ENCODE measurements around the gene ITGB4. TPM values are rescaled to one million over a fixed set of nuclear protein-coding genes. Genes with fewer than 3 reads are reported as not detected.

Gene ITGB4
- total RNA-seq, 2 experiments from 2014 or later: 0.81 to 1.3 TPM

- no peaks in the 10 kb centered on the region for H3K27me3 ChIP-seq (ENCODE audit: control insufficient read depth in 1 of 2, insufficient read depth in 2 of 2, low read length in 2 of 2)
- intact Hi-C loops (cut with DNase I, micrococcal nuclease): no loop called here
- no peak overlapping the region for H3K4me3 Mint-ChIP-seq
- peaks cover 43% of the 10 kb centered on the region for H3K36me3 ChIP-seq (ENCODE audit: insufficient read depth, low read length)
- ChIA-PET POLR2A (no interaction called here), CTCF (interaction anchor here (0.9 kb wide), 1 partner anchor 36 kb away, joined by 6 read pairs; no protein-coding TSS in a partner anchor)
- peaks cover 59% of the 10 kb centered on the region for H3K36me3 Mint-ChIP-seq (ENCODE audit: low read depth)
- no peaks in the 10 kb centered on the region for H3K27me3 Mint-ChIP-seq
- no peaks in the 10 kb centered on the region for H3K9me3 Mint-ChIP-seq
- no peak for DNase-seq
- no peak overlapping the region for H3K4me3 ChIP-seq (ENCODE audit: low read length)
- TF ChIP-seq CTCF (IDR thresholded peaks at IDR 0.05): no peak
- no peak for ATAC-seq (ENCODE audit: poor library complexity)
- no peaks in the 10 kb centered on the region for H3K4me1 ChIP-seq (ENCODE audit: insufficient read depth, low read length)
- H3K4me1 Mint-ChIP-seq (ENCODE audit: low read depth): peaks cover 26% of the 10 kb centered on the region
- H3K27ac ChIP-seq (ENCODE audit: low read depth in 1 of 2, low read length in 2 of 2): no peak overlapping the region
- no peaks in the 10 kb centered on the region for H3K9me3 ChIP-seq (ENCODE audit: control insufficient read depth in 1 of 2, insufficient read depth in 1 of 2, low read length in 2 of 2)
- no peak overlapping the region for H3K27ac Mint-ChIP-seq
Observed at GRCh38 chr17:75793460-75793859, 72.2 kb downstream of the ITGB4 start.

GRCh38 chr17:75795820-75796607 lies 74.8 kb downstream of the ITGB4 start:
- no peak for ATAC-seq (ENCODE audit: poor library complexity)
- no peak overlapping the region for H3K27ac Mint-ChIP-seq

GRCh38 chr17:75799402-75799801 lies 78.1 kb downstream of the ITGB4 start:
- ChIA-PET CTCF (no interaction called here), POLR2A (interaction anchor here (1.6 kb wide), 1 partner anchor 13 kb away, joined by 4 read pairs; no protein-coding TSS in a partner anchor)
- Mint-ChIP-seq H3K27me3 (no peaks in the 10 kb centered on the region), H3K36me3 (ENCODE audit: low read depth) (peaks cover 53% of the 10 kb centered on the region), H3K27ac (no peak overlapping the region), H3K9me3 (no peaks in the 10 kb centered on the region), H3K4me3 (no peak overlapping the region), H3K4me1 (ENCODE audit: low read depth) (peaks cover 12% of the 10 kb centered on the region)
- no peak for TF ChIP-seq CTCF (IDR thresholded peaks at IDR 0.05)
- Histone ChIP-seq H3K36me3 (ENCODE audit: insufficient read depth, low read length) (peaks cover 35% of the 10 kb centered on the region), H3K4me3 (ENCODE audit: low read length) (no peak overlapping the region), H3K9me3 (ENCODE audit: control insufficient read depth in 1 of 2, insufficient read depth in 1 of 2, low read length in 2 of 2) (no peaks in the 10 kb centered on the region), H3K27ac (ENCODE audit: low read depth in 1 of 2, low read length in 2 of 2) (no peak overlapping the region), H3K27me3 (ENCODE audit: control insufficient read depth in 1 of 2, insufficient read depth in 2 of 2, low read length in 2 of 2) (no peaks in the 10 kb centered on the region), H3K4me1 (ENCODE audit: insufficient read depth, low read length) (no peaks in the 10 kb centered on the region)
- intact Hi-C loops (cut with DNase I, micrococcal nuclease): no loop called here
- DNase-seq (no peak), ATAC-seq (ENCODE audit: poor library complexity) (no peak)

More at GRCh38 chr17:75795820-75796607, 74.8 kb downstream of the ITGB4 start:
- no peak for DNase-seq
- no peak overlapping the region for H3K27ac ChIP-seq (ENCODE audit: low read depth in 1 of 2, low read length in 2 of 2)
- intact Hi-C loops (cut with DNase I, micrococcal nuclease): no loop called here
- no peak for TF ChIP-seq CTCF (IDR thresholded peaks at IDR 0.05)
- peaks cover 23% of the 10 kb centered on the region for H3K4me1 Mint-ChIP-seq (ENCODE audit: low read depth)
- POLR2A ChIA-PET: interaction anchor here (0.6 to 4.1 kb wide), 4 partner anchors 11 to 59 kb away, joined by 3 to 21 read pairs (median 4); partner anchors contain the start of genes UNK and WBP2
- H3K4me3 Mint-ChIP-seq: no peak overlapping the region
- no peaks in the 10 kb centered on the region for H3K27me3 Mint-ChIP-seq
- H3K36me3 ChIP-seq (ENCODE audit: insufficient read depth, low read length): peaks cover 58% of the 10 kb centered on the region
- H3K36me3 Mint-ChIP-seq (ENCODE audit: low read depth): peaks cover 67% of the 10 kb centered on the region
- H3K4me3 ChIP-seq (ENCODE audit: low read length): no peak overlapping the region
- CTCF ChIA-PET: interaction anchor here (0.6 to 1.4 kb wide), 2 partner anchors 31 to 46 kb away, joined by 3 to 4 read pairs; partner anchors contain the start of gene GALK1
- H3K27me3 ChIP-seq (ENCODE audit: control insufficient read depth in 1 of 2, insufficient read depth in 2 of 2, low read length in 2 of 2): no peaks in the 10 kb centered on the region
- no peaks in the 10 kb centered on the region for H3K9me3 Mint-ChIP-seq
- no peaks in the 10 kb centered on the region for H3K9me3 ChIP-seq (ENCODE audit: control insufficient read depth in 1 of 2, insufficient read depth in 1 of 2, low read length in 2 of 2)
- H3K4me1 ChIP-seq (ENCODE audit: insufficient read depth, low read length): no peaks in the 10 kb centered on the region

Measured in CD4-positive, alpha-beta T cell (primary cell).